Suprapubic skin (tissue), 4 donors: Measurements from ENCODE around the gene PDE7B. TPM values are rescaled to one million over a fixed set of nuclear protein-coding genes. Genes with fewer than 3 reads are reported as not detected.
A peak's percentile ranks its signal among the peaks of the same experiment; 100 is the strongest.

Experiments
- DNase-seq, 2 donors: peaks; one replicate each; pipeline ENCODE4 v3.0.0-alpha.2; 2019; ENCODE audit warnings: low spot score in 2 of 2
- H3K27ac ChIP-seq: fragments of 200-600 bp; sonication (generic); one replicate; pipeline ENCODE4 v1.5.1; 2019
- H3K27me3 ChIP-seq: fragments of 200-600 bp; sonication (generic); one replicate; pipeline ENCODE4 v1.5.1; 2019
- H3K36me3 ChIP-seq: fragments of 200-600 bp; sonication (generic); one replicate; pipeline ENCODE4 v1.5.1; 2019
- H3K4me1 ChIP-seq: fragments of 200-600 bp; sonication (generic); one replicate; pipeline ENCODE4 v1.5.1; 2019
- H3K4me3 ChIP-seq: fragments of 200-600 bp; sonication (generic); one replicate; pipeline ENCODE4 v1.5.1; 2019; ENCODE audit warnings: mild to moderate bottlenecking
- H3K9me3 ChIP-seq: fragments of 200-600 bp; sonication (generic); one replicate; pipeline ENCODE4 v1.5.1; 2019
- CTCF ChIP-seq, 2 donors: fragments of 200-600 bp in 1 of 2; fragments of 450-650 bp in 1 of 2; sonication (generic) in 1 of 2; IDR thresholded peaks; one replicate each; pipeline ENCODE4 v1.5.1; 2016 to 2019; ENCODE audit warnings: antibody characterized with exemption in 2 of 2, mild to moderate bottlenecking in 1 of 2, moderate library complexity in 1 of 2
- EP300 ChIP-seq: sonication (generic); formaldehyde crosslinking; IDR thresholded peaks from one replicate; pipeline ENCODE4 v1.6.1; 2017; ENCODE audit warnings: antibody characterized with exemption
- POLR2A ChIP-seq, 2 donors: fragments of 450-650 bp; IDR thresholded peaks; one replicate each; pipeline ENCODE4 v1.6.1; 2017; ENCODE audit warnings: antibody characterized with exemption in 2 of 2, mild to moderate bottlenecking in 2 of 2, moderate library complexity in 2 of 2
- POLR2AphosphoS5 ChIP-seq, 3 donors: sonication (generic); formaldehyde crosslinking; IDR thresholded peaks; one replicate each; pipeline ENCODE4 v1.6.1; 2017; ENCODE audit warnings: antibody characterized with exemption in 3 of 3
- WGBS: methylation state at CpG from one replicate; pipeline ENCODE4 v1.1.5; 2018; 5-methylcytosine and 5-hydroxymethylcytosine counted together
- total RNA-seq, 4 donors: library from RNA; depleted of rRNA; stranded (reverse); fragments of >200 nt; gene quantifications; one replicate each; pipeline ENCODE4 v1.1.0, GENCODE V29; 2016

The PDE7B gene
- total RNA-seq, 4 donors from 2014 or later, result 0.26 to 1.2 (median 0.62) TPM

- peaks cover 13% of the 10 kb centered on the region for H3K4me1 ChIP-seq
- no peaks in the 10 kb centered on the region for H3K36me3 ChIP-seq
- 68% methylated on average over 10 of the region's 10 CpGs for WGBS
- DNase-seq, result no peak
- H3K9me3 ChIP-seq, result no peaks in the 10 kb centered on the region
- no peaks in the 10 kb centered on the region for H3K27me3 ChIP-seq
- H3K27ac ChIP-seq, result no peak overlapping the region
- TF ChIP-seq EP300 (no peak), CTCF (IDR thresholded peaks at IDR 0.05) (no peak), POLR2A (IDR thresholded peaks at IDR 0.05) (no peak), POLR2AphosphoS5 (IDR thresholded peaks at IDR 0.05) (no peak)
- H3K4me3 ChIP-seq, result no peak overlapping the region
Measured at GRCh38 chr6:136108361-136108945, 257.0 kb downstream of the PDE7B start.

GRCh38 chr6:136111831-136112230 is 260.3 kb downstream of the PDE7B start:
- DNase-seq, result no peak
- Histone ChIP-seq H3K27me3 (no peaks in the 10 kb centered on the region), H3K9me3 (no peaks in the 10 kb centered on the region), H3K27ac (no peak overlapping the region), H3K36me3 (no peaks in the 10 kb centered on the region), H3K4me1 (peaks cover 20% of the 10 kb centered on the region), H3K4me3 (no peak overlapping the region)
- 86% methylated on average over 2 of the region's 2 CpGs for WGBS
- TF ChIP-seq EP300 (no peak), CTCF (IDR thresholded peaks at IDR 0.05) (no peak), POLR2AphosphoS5 (IDR thresholded peaks at IDR 0.05) (no peak), POLR2A (IDR thresholded peaks at IDR 0.05) (no peak)

- Histone ChIP-seq H3K4me3 (no peak overlapping the region), H3K27ac (no peak overlapping the region), H3K27me3 (no peaks in the 10 kb centered on the region), H3K9me3 (no peaks in the 10 kb centered on the region), H3K4me1 (peaks cover 20% of the 10 kb centered on the region), H3K36me3 (no peaks in the 10 kb centered on the region)
- no peak for DNase-seq
- 93% methylated on average over 3 of the region's 3 CpGs for WGBS
- no peak for TF ChIP-seq POLR2AphosphoS5 (IDR thresholded peaks at IDR 0.05)
- no peak for TF ChIP-seq EP300
- no peak for TF ChIP-seq CTCF (IDR thresholded peaks at IDR 0.05)
- no peak for TF ChIP-seq POLR2A (IDR thresholded peaks at IDR 0.05)
Measured at GRCh38 chr6:136112262-136112661, 260.8 kb downstream of the PDE7B start.

GRCh38 chr6:136113736-136114173 is 262.3 kb downstream of the PDE7B start:
- WGBS, result 16% methylated on average over 5 of the region's 5 CpGs
- TF ChIP-seq POLR2A (IDR thresholded peaks at IDR 0.05) (no peak), CTCF (IDR thresholded peaks at IDR 0.05) (no peak), POLR2AphosphoS5 (IDR thresholded peaks at IDR 0.05) (no peak), EP300 (no peak)
- H3K27ac ChIP-seq, result peak overlapping the region; percentile 50

GRCh38 chr6:136114661-136115060 is 263.2 kb downstream of the PDE7B start:
- Histone ChIP-seq H3K9me3 (no peaks in the 10 kb centered on the region), H3K4me1 (peaks cover 20% of the 10 kb centered on the region), H3K27me3 (no peaks in the 10 kb centered on the region), H3K4me3 (no peak overlapping the region), H3K27ac (peak overlapping the region; percentile 50), H3K36me3 (no peaks in the 10 kb centered on the region)
- TF ChIP-seq CTCF (IDR thresholded peaks at IDR 0.05) (no peak), POLR2AphosphoS5 (IDR thresholded peaks at IDR 0.05) (no peak), POLR2A (IDR thresholded peaks at IDR 0.05) (no peak), EP300 (no peak)
- DNase-seq, result no peak
- 79% methylated on average over 7 of the region's 7 CpGs for WGBS

More at GRCh38 chr6:136113736-136114173, 262.3 kb downstream of the PDE7B start:
- Histone ChIP-seq H3K4me3 (no peak overlapping the region), H3K36me3 (no peaks in the 10 kb centered on the region), H3K4me1 (peaks cover 20% of the 10 kb centered on the region), H3K9me3 (no peaks in the 10 kb centered on the region), H3K27me3 (no peaks in the 10 kb centered on the region)
- peak in 1 of 2 donors; percentile 67 for DNase-seq
